Activated CD4-positive, alpha-beta T cell treated with anti-CD3 and anti-CD28 coated beads, Interleukin-2, amount 10 ng/mL, durations not matched to agents 24 days and 14 days (primary cell): ENCODE data around the gene KLF13. TPM values are rescaled to one million over a fixed set of nuclear protein-coding genes. Genes with fewer than 3 reads are reported as not detected.

Experiments
- DNase-seq: peaks from one replicate; pipeline ENCODE4 v3.0.0; 2022
- H3K27ac Mint-ChIP-seq: one replicate; pipeline ENCODE4 v1.8.0; 2022; ENCODE audit warnings: mild to moderate bottlenecking, mixed read lengths
- H3K27me3 Mint-ChIP-seq: one replicate; pipeline ENCODE4 v1.8.0; 2022; ENCODE audit warnings: mixed read lengths
- H3K36me3 Mint-ChIP-seq: one replicate; pipeline ENCODE4 v1.8.0; 2022; ENCODE audit warnings: low read depth, mild to moderate bottlenecking, mixed read lengths
- H3K4me1 Mint-ChIP-seq: one replicate; pipeline ENCODE4 v1.8.0; 2021; ENCODE audit warnings: mixed read lengths
- H3K4me3 Mint-ChIP-seq: one replicate; pipeline ENCODE4 v1.8.0; 2022; ENCODE audit warnings: mild to moderate bottlenecking, moderate library complexity, mixed read lengths
- H3K9me3 Mint-ChIP-seq: one replicate; pipeline ENCODE4 v1.8.0; 2021; ENCODE audit warnings: mixed read lengths
- intact Hi-C: fragments of 100-400 bp; cut with micrococcal nuclease; formaldehyde crosslinking; loops from one replicate; pipeline ENCODE4 v1.15.1; 2023
- total RNA-seq: library from RNA; stranded (reverse); gene quantifications from 2 replicates; pipeline ENCODE4 v1.2.3, GENCODE V29; 2022

Gene KLF13
- total RNA-seq, 1 donor from 2014 or later, result 135 TPM

- H3K27ac Mint-ChIP-seq, result peak overlapping the region; percentile 98
- intact Hi-C loops, result loop anchor here (1.0 to 10.0 kb wide), 5 partner anchors 19 to 123 kb away; no protein-coding TSS in a partner anchor
- peaks cover 27% of the 10 kb centered on the region for H3K36me3 Mint-ChIP-seq
- peaks cover 3% of the 10 kb centered on the region for H3K9me3 Mint-ChIP-seq
- no peaks in the 10 kb centered on the region for H3K27me3 Mint-ChIP-seq
- DNase-seq, result peak; percentile 93
- peak overlapping the region; percentile 83 for H3K4me3 Mint-ChIP-seq
- peaks cover 94% of the 10 kb centered on the region for H3K4me1 Mint-ChIP-seq
Observed at GRCh38 chr15:31365655-31366127, 39.1 kb downstream of the KLF13 start.

DNA sequence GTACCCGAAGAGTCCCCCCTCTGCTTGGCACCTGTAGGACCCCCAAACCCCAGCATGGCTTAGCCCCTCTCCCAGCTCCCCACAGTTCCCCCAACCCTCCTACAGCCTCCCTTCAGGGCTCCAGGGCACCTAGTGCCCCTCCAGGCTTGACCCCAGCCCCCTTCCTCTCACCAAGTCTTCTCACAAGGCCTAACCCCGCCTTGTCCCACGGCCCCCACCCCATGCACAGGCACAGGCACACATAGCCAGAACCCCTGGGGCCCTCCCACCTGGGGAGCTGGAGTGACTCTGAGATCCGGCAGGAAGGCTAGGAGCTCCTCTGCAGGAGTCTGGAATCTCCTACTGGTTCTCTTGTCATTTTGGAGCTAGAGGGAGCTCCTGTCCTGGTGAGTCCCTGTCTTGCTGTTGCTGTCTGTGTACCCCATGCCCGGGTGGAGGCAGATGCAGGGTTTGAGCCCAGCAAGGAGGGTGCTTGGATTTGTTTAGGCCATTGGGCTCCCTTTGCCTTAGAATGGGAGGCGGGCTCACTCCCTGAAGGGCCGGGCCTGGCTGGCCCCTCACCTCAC is 39.6 kb downstream of the KLF13 start:
- H3K27ac Mint-ChIP-seq, result peak overlapping the region; percentile 98
- DNase-seq, result peak; percentile 72
- H3K4me1 Mint-ChIP-seq, result peaks cover 96% of the 10 kb centered on the region
- peaks cover 3% of the 10 kb centered on the region for H3K9me3 Mint-ChIP-seq
- intact Hi-C loops, result loop anchor here (1.0 to 10.0 kb wide), 4 partner anchors 26 to 123 kb away; no protein-coding TSS in a partner anchor
- no peaks in the 10 kb centered on the region for H3K27me3 Mint-ChIP-seq
- peak overlapping the region; percentile 83 for H3K4me3 Mint-ChIP-seq
- peaks cover 32% of the 10 kb centered on the region for H3K36me3 Mint-ChIP-seq

- peaks cover 87% of the 10 kb centered on the region for H3K4me1 Mint-ChIP-seq
- H3K4me3 Mint-ChIP-seq, result peak overlapping the region; percentile 83
- H3K27me3 Mint-ChIP-seq, result no peaks in the 10 kb centered on the region
- peak overlapping the region; percentile 98 for H3K27ac Mint-ChIP-seq
- DNase-seq, result peak; percentile 68
- peaks cover 32% of the 10 kb centered on the region for H3K36me3 Mint-ChIP-seq
- peaks cover 3% of the 10 kb centered on the region for H3K9me3 Mint-ChIP-seq
- intact Hi-C loops, result loop anchor here (2.0 to 10.0 kb wide), 2 partner anchors 102 to 122 kb away; no protein-coding TSS in a partner anchor
Observed at GRCh38 chr15:31367021-31367729, 40.5 kb downstream of the KLF13 start.

GRCh38 chr15:31367730-31368344 is 41.2 kb downstream of the KLF13 start:
- Mint-ChIP-seq H3K4me1 (peaks cover 84% of the 10 kb centered on the region), H3K27me3 (no peaks in the 10 kb centered on the region), H3K27ac (peak overlapping the region; percentile 98), H3K36me3 (peaks cover 35% of the 10 kb centered on the region), H3K9me3 (peaks cover 3% of the 10 kb centered on the region), H3K4me3 (peak overlapping the region; percentile 83)
- intact Hi-C loops, result loop anchor here (2.0 to 10.0 kb wide), 2 partner anchors 103 to 121 kb away; no protein-coding TSS in a partner anchor
- peak; percentile 84 for DNase-seq

GRCh38 chr15:31369727-31370126 is 43.1 kb downstream of the KLF13 start:
- H3K36me3 Mint-ChIP-seq, result peaks cover 39% of the 10 kb centered on the region
- H3K27ac Mint-ChIP-seq, result peak overlapping the region; percentile 81
- peak overlapping the region; percentile 54 for H3K4me3 Mint-ChIP-seq
- DNase-seq, result no peak
- H3K9me3 Mint-ChIP-seq, result peaks cover 3% of the 10 kb centered on the region
- peaks cover 69% of the 10 kb centered on the region for H3K4me1 Mint-ChIP-seq
- intact Hi-C loops, result loop anchor here (10.0 kb wide), 1 partner anchor 105 kb away; no protein-coding TSS in a partner anchor
- no peaks in the 10 kb centered on the region for H3K27me3 Mint-ChIP-seq

GRCh38 chr15:31371520-31372240 is 45.0 kb downstream of the KLF13 start:
- intact Hi-C loops, result no loop called here
- no peak for DNase-seq
- Mint-ChIP-seq H3K36me3 (peaks cover 53% of the 10 kb centered on the region), H3K9me3 (peaks cover 3% of the 10 kb centered on the region), H3K27me3 (no peaks in the 10 kb centered on the region), H3K27ac (no peak overlapping the region), H3K4me1 (peaks cover 59% of the 10 kb centered on the region), H3K4me3 (no peak overlapping the region)

- intact Hi-C loops, result no loop called here
Observed at GRCh38 chr15:31372635-31373091, 46.0 kb downstream of the KLF13 start.

DNA sequence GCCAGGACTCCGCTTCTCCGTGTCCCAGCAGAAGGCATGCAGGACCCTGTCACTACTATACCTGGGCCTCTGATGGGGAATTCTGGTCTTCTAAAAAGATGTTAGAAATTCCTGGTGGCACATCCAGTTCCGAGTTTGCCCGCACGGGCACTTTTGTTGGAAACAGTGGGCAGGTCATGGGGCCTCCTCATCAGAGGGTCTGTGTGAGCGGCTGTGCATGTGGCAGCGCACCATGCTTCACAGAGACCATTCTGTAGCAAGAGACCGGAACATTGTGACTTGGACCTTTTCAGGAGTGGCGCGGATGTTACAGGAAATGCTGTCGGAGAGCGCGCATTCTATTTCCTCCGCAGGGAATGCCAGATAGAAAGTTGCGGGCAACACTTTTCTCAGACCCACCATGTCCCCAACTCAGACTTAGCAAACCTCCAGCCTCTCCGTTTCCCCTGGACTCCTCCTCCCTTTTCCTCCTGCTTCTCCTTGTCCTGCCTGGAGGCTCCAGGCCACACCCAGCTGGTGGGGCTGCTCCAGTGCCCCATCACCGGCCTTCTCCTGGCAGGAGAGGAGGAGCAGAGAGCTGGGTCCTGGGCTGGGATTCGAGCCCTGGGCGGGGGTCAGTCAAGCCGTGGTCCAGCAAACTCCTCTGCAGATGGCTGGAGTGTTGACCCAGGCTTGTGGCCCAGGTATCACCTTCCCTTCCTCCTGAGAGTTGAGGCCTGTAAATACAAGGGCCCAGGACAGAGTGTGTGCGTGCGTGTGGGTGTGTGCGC is 46.6 kb downstream of the KLF13 start:
- H3K9me3 Mint-ChIP-seq, result peaks cover 3% of the 10 kb centered on the region
- H3K36me3 Mint-ChIP-seq, result peaks cover 59% of the 10 kb centered on the region
- intact Hi-C loops, result no loop called here
- H3K4me1 Mint-ChIP-seq, result peaks cover 45% of the 10 kb centered on the region
- no peak overlapping the region for H3K27ac Mint-ChIP-seq
- H3K27me3 Mint-ChIP-seq, result no peaks in the 10 kb centered on the region
- H3K4me3 Mint-ChIP-seq, result no peak overlapping the region
- DNase-seq, result no peak

More at GRCh38 chr15:31372635-31373091, 46.0 kb downstream of the KLF13 start:
- Mint-ChIP-seq H3K4me1 (peaks cover 49% of the 10 kb centered on the region), H3K27ac (peak overlapping the region; percentile 63), H3K36me3 (peaks cover 55% of the 10 kb centered on the region), H3K4me3 (no peak overlapping the region), H3K9me3 (peaks cover 3% of the 10 kb centered on the region), H3K27me3 (no peaks in the 10 kb centered on the region)
- no peak for DNase-seq

DNA sequence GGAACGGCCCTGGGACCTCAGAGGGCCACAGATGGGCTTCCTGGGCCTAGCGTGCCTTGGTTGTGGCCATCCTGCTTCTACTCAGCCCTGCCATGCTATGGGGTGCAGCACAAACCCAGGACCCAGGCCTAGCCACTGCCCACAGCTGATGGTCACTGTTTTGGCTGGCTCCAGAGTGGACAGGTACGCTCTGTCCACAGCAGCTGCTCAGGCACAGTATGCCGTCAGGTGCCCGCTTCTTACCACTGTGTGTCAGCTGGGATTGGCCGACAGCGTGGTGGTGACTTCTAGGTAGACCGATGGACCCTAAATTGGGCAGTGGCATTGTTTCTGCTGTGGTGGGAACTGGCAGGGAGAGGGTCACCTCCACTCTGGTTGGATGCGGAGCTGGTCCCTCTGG is 47.3 kb downstream of the KLF13 start:
- Mint-ChIP-seq H3K4me3 (no peak overlapping the region), H3K9me3 (peaks cover 3% of the 10 kb centered on the region), H3K27me3 (no peaks in the 10 kb centered on the region), H3K4me1 (peaks cover 44% of the 10 kb centered on the region), H3K27ac (no peak overlapping the region), H3K36me3 (peaks cover 60% of the 10 kb centered on the region)
- intact Hi-C loops, result no loop called here
- DNase-seq, result no peak

GRCh38 chr15:31374489-31374888 is 47.9 kb downstream of the KLF13 start:
- no peak overlapping the region for H3K4me3 Mint-ChIP-seq
- H3K27me3 Mint-ChIP-seq, result no peaks in the 10 kb centered on the region
- H3K36me3 Mint-ChIP-seq, result peaks cover 60% of the 10 kb centered on the region
- H3K27ac Mint-ChIP-seq, result no peak overlapping the region
- no peak for DNase-seq
- peaks cover 3% of the 10 kb centered on the region for H3K9me3 Mint-ChIP-seq
- H3K4me1 Mint-ChIP-seq, result peaks cover 42% of the 10 kb centered on the region
- intact Hi-C loops, result no loop called here

GRCh38 chr15:31374986-31375385 is 48.4 kb downstream of the KLF13 start:
- DNase-seq, result no peak
- no peaks in the 10 kb centered on the region for H3K9me3 Mint-ChIP-seq
- H3K36me3 Mint-ChIP-seq, result peaks cover 61% of the 10 kb centered on the region
- intact Hi-C loops, result no loop called here
- H3K27me3 Mint-ChIP-seq, result no peaks in the 10 kb centered on the region
- peaks cover 39% of the 10 kb centered on the region for H3K4me1 Mint-ChIP-seq
- H3K27ac Mint-ChIP-seq, result no peak overlapping the region
- no peak overlapping the region for H3K4me3 Mint-ChIP-seq

- Mint-ChIP-seq H3K27ac (no peak overlapping the region), H3K4me1 (peaks cover 31% of the 10 kb centered on the region), H3K27me3 (no peaks in the 10 kb centered on the region), H3K36me3 (peaks cover 65% of the 10 kb centered on the region), H3K9me3 (no peaks in the 10 kb centered on the region), H3K4me3 (no peak overlapping the region)
- no peak for DNase-seq
- intact Hi-C loops, result no loop called here
Observed at GRCh38 chr15:31375772-31376171, 49.1 kb downstream of the KLF13 start.

DNA sequence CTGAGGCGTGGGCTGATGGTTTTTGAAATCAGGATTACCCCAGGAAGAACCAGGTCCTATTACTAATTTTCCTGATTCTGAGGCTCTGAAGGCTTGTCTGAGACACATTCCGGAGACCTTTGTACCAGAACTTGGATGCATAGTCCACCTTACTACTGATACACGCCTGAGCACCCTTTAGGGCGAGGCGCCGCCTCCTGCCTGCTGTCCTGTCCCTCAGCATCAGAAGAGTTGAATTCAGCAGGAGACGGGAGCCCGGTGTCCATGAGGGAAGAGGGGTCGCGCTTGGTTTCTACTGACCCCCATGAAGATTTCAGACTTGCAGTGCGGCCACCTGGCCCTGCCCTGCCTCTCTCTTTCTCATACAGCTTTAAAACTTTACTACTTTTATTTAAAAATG is 49.9 kb downstream of the KLF13 start:
- H3K27me3 Mint-ChIP-seq, result no peaks in the 10 kb centered on the region
- H3K4me3 Mint-ChIP-seq, result no peak overlapping the region
- intact Hi-C loops, result no loop called here
- H3K36me3 Mint-ChIP-seq, result peaks cover 66% of the 10 kb centered on the region
- peak overlapping the region; percentile 29 for H3K27ac Mint-ChIP-seq
- peaks cover 27% of the 10 kb centered on the region for H3K4me1 Mint-ChIP-seq
- H3K9me3 Mint-ChIP-seq, result no peaks in the 10 kb centered on the region
- DNase-seq, result no peak
